Liver (tissue), 9 donors: ENCODE data around the gene GNAS-AS1. TPM values are rescaled to one million over a fixed set of nuclear protein-coding genes. Genes with fewer than 3 reads are reported as not detected.

Source experiments
- DNase-seq: peaks from one replicate; pipeline ENCODE4 v3.0.0-alpha.2; 2017; ENCODE audit warnings: low spot score
- H3K27ac ChIP-seq, 2 donors: one replicate each; pipeline ENCODE4 v1.7.0; 2013; ENCODE audit warnings: inconsistent platforms in 2 of 2, low read length in 2 of 2, control low read depth in 1 of 2, low read depth in 1 of 2, mild to moderate bottlenecking in 1 of 2
- H3K27me3 ChIP-seq, 4 donors: one replicate each; pipeline versions ENCODE4 v1.6.1 to v1.7.0; 2013; ENCODE audit warnings: low read length in 3 of 4, inconsistent platforms in 1 of 4, mild to moderate bottlenecking in 1 of 4, moderate library complexity in 1 of 4; ENCODE audit not compliant: control insufficient read depth in 4 of 4, insufficient read depth in 4 of 4
- H3K36me3 ChIP-seq, 4 donors: one replicate each; pipeline versions ENCODE4 v1.6.1 to v1.7.0; 2013; ENCODE audit warnings: low read length in 3 of 4, mild to moderate bottlenecking in 3 of 4, low read depth in 1 of 4, moderate library complexity in 1 of 4; ENCODE audit not compliant: control insufficient read depth in 4 of 4, insufficient read depth in 3 of 4
- H3K4me1 ChIP-seq, 4 donors: one replicate each; pipeline versions ENCODE4 v1.6.1 to v1.7.0; 2013; ENCODE audit warnings: low read length in 3 of 4, mild to moderate bottlenecking in 3 of 4, moderate library complexity in 1 of 4; ENCODE audit not compliant: control insufficient read depth in 4 of 4, insufficient read depth in 4 of 4
- H3K4me3 ChIP-seq, 3 donors: one replicate each; pipeline versions ENCODE4 v1.6.1 to v1.7.0; 2013; ENCODE audit warnings: low read length in 3 of 3, control low read depth in 1 of 3, low read depth in 1 of 3, mild to moderate bottlenecking in 1 of 3
- H3K9ac ChIP-seq, 2 donors: one replicate each; pipeline ENCODE4 v1.7.0; 2013; ENCODE audit warnings: low read length in 2 of 2, mild to moderate bottlenecking in 2 of 2, moderate library complexity in 2 of 2, control low read depth in 1 of 2, low read depth in 1 of 2
- H3K9me3 ChIP-seq, 4 donors: one replicate each; pipeline versions ENCODE4 v1.6.1 to v1.7.0; 2013; ENCODE audit warnings: low read length in 3 of 4; ENCODE audit not compliant: control insufficient read depth in 4 of 4
- CTCF ChIP-seq: fragments of 150-350 bp; IDR thresholded peaks from 2 replicates; pipeline ENCODE4 v1.5.1; 2017; ENCODE audit warnings: improper control_type of control experiment, low read depth, low read length; ENCODE audit not compliant: missing input control
- EGR1 ChIP-seq, 2 donors: IDR thresholded peaks; 2 replicates each; pipeline ENCODE4 v1.6.1; 2016 to 2018; ENCODE audit warnings: antibody characterized with exemption in 2 of 2, low read depth in 2 of 2
- FOXA1 ChIP-seq: IDR thresholded peaks from 2 replicates; pipeline ENCODE4 v1.6.1; 2016; ENCODE audit warnings: antibody characterized with exemption
- GABPA ChIP-seq, 2 donors: IDR thresholded peaks in 1 of 2; conservative IDR thresholded peaks in 1 of 2; 2 replicates each; pipeline ENCODE4 v1.6.1; 2016; ENCODE audit warnings: antibody characterized with exemption in 2 of 2, mild to moderate bottlenecking in 1 of 2, moderate library complexity in 1 of 2
- HNF4A ChIP-seq, 2 donors: conservative IDR thresholded peaks; 2 replicates each; pipeline ENCODE4 v1.6.1; 2016; ENCODE audit warnings: antibody characterized with exemption in 2 of 2, mild to moderate bottlenecking in 2 of 2
- HNF4G ChIP-seq: IDR thresholded peaks from 2 replicates; pipeline ENCODE4 v1.6.1; 2016; ENCODE audit warnings: antibody characterized with exemption
- JUND ChIP-seq, 2 donors: IDR thresholded peaks; 2 replicates each; pipeline ENCODE4 v1.6.1; 2016; ENCODE audit warnings: antibody characterized with exemption in 2 of 2
- MAX ChIP-seq: IDR thresholded peaks from 2 replicates; pipeline ENCODE4 v1.6.1; 2016; ENCODE audit warnings: antibody characterized with exemption
- NR2F2 ChIP-seq: IDR thresholded peaks from 2 replicates; pipeline ENCODE4 v1.6.1; 2016; ENCODE audit warnings: antibody characterized with exemption
- RAD21 ChIP-seq, 2 donors: IDR thresholded peaks; 2 replicates each; pipeline ENCODE4 v1.6.1; 2016; ENCODE audit warnings: antibody characterized with exemption in 2 of 2, mild to moderate bottlenecking in 2 of 2
- REST ChIP-seq: IDR thresholded peaks from 2 replicates; pipeline ENCODE4 v1.6.1; 2016; ENCODE audit warnings: antibody characterized with exemption, mild to moderate bottlenecking
- RXRA ChIP-seq, 2 donors: IDR thresholded peaks; 2 replicates each; pipeline ENCODE4 v1.6.1; 2017 to 2018; ENCODE audit warnings: antibody characterized with exemption in 2 of 2, mild to moderate bottlenecking in 1 of 2
- SP1 ChIP-seq: IDR thresholded peaks from 2 replicates; pipeline ENCODE4 v1.6.1; 2018; ENCODE audit warnings: antibody characterized with exemption, mild to moderate bottlenecking
- TAF1 ChIP-seq: conservative IDR thresholded peaks from 2 replicates; pipeline ENCODE4 v1.6.1; 2016; ENCODE audit warnings: antibody characterized with exemption, mild to moderate bottlenecking
- YY1 ChIP-seq: IDR thresholded peaks from 2 replicates; pipeline ENCODE4 v1.6.1; 2016; ENCODE audit warnings: antibody characterized with exemption, mild to moderate bottlenecking
- ZBTB33 ChIP-seq: IDR thresholded peaks from 2 replicates; pipeline ENCODE4 v1.6.1; 2016; ENCODE audit warnings: antibody characterized with exemption
- WGBS: extraction: QIAGEN DNeasy Blood & Tissue Kit; methylation state at CpG from one replicate; pipeline ENCODE4 v1.1.7; 2013; 5-methylcytosine and 5-hydroxymethylcytosine counted together
- polyA plus RNA-seq, 2 donors: library from polyadenylated mRNA; stranded (reverse) in 1 of 2; unstranded in 1 of 2; fragments of 200-250 nt in 1 of 2; fragments of >200 nt in 1 of 2; fragmentation: Nextera tagmentation in 1 of 2; extraction: Ambion mirVana in 1 of 2; gene quantifications; one replicate each; pipeline versions ENCODE4 v1.2.1 to v1.2.3, GENCODE V29; 2013 to 2015
- total RNA-seq, 2 donors: library from RNA; depleted of rRNA; stranded (reverse); fragments of >200 nt; gene quantifications; one replicate each; pipeline ENCODE4 v1.2.3, GENCODE V29; 2014
- donor health status: healthy.
- donor health status: healthy.
- donor health status: healthy.
- donor health status: healthy.
- donor health status: healthy.

GNAS-AS1 gene
- total and polyA plus RNA-seq, 4 donors = 0.08 to 0.42 (median 0.09) TPM; not detected in 1

- H3K9me3 ChIP-seq = no peaks in the 10 kb centered on the region
- H3K36me3 ChIP-seq = no peaks in the 10 kb centered on the region
- H3K27ac ChIP-seq = no peak overlapping the region
- H3K4me1 ChIP-seq = no peaks in the 10 kb centered on the region
- 79% methylated on average over 5 of the region's 5 CpGs for WGBS
- DNase-seq = no peak
- no peak overlapping the region for H3K4me3 ChIP-seq
- no peak overlapping the region for H3K9ac ChIP-seq
- TF ChIP-seq EGR1 (IDR thresholded peaks at IDR 0.05; ENCODE audit: low read depth in 2 of 2) = no peak
- TF ChIP-seq REST = no peak
- TF ChIP-seq NR2F2 = no peak
- TF ChIP-seq HNF4A (conservative IDR thresholded peaks at IDR 0.05) = no peak
- TF ChIP-seq RAD21 (IDR thresholded peaks at IDR 0.05) = no peak
- TF ChIP-seq SP1 = no peak
- no peak for TF ChIP-seq RXRA (IDR thresholded peaks at IDR 0.05)
- no peak for TF ChIP-seq MAX
- no peak for TF ChIP-seq ZBTB33
- TF ChIP-seq JUND (IDR thresholded peaks at IDR 0.05) = no peak
- TF ChIP-seq CTCF = no peak
- no peak for TF ChIP-seq GABPA (IDR thresholded peaks at IDR 0.05 in 1 of 2, conservative IDR thresholded peaks at IDR 0.05 in 1 of 2)
- TF ChIP-seq FOXA1 = no peak
- H3K27me3 ChIP-seq = peaks cover 0 to 3% (median 0%) of the 10 kb centered on the region in 4 donors
These were observed 75.9 kb downstream of the GNAS-AS1 start for GRCh38 chr20:58774667-58775263.

GRCh38 chr20:58774214-58774613 is 76.5 kb downstream of the GNAS-AS1 start:
- Histone ChIP-seq H3K27me3 (peaks cover 0 to 4% (median 1%) of the 10 kb centered on the region in 4 donors), H3K9me3 (no peaks in the 10 kb centered on the region), H3K27ac (no peak overlapping the region), H3K9ac (no peak overlapping the region), H3K36me3 (no peaks in the 10 kb centered on the region), H3K4me1 (no peaks in the 10 kb centered on the region), H3K4me3 (no peak overlapping the region)
- DNase-seq = no peak
- TF ChIP-seq JUND (IDR thresholded peaks at IDR 0.05) (no peak), CTCF (no peak), FOXA1 (no peak), TAF1 (no peak), HNF4A (conservative IDR thresholded peaks at IDR 0.05) (no peak), RAD21 (IDR thresholded peaks at IDR 0.05) (no peak), YY1 (no peak), HNF4G (no peak)
- 88% methylated on average over 5 of the region's 5 CpGs for WGBS
